Activated naive CD8-positive, alpha-beta T cell treated with anti-CD3 and anti-CD28 coated beads, Interleukin-2, amount 50 U/mL, for 16 hours (primary cell): ENCODE results near the gene TCL1A.

Experiments
- DNase-seq: peaks from one replicate; pipeline ENCODE4 v3.0.0-alpha.2; 2020; ENCODE audit warnings: low read depth, low spot score

Gene TCL1A

DNA sequence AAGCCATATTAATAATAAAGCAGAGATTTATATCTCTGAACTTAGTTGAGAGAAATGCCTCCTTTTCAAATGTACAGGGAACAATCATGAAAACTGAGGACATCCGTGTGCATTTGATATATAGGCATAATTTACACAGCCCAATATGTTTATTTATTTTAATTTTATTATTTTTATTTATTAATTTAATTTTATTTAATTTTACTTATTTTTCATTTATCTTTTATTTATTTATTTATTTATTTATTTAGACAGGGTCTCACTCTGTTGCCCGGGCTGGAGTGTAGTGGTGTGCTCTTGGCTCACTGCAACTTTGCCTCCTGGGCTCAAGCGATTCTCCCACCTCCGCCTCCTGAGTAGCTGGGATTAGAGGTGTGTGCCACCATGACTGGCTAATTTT is 8.4 kb downstream of the TCL1A start:
- DNase-seq: no peak

- no peak for DNase-seq
Observed at GRCh38 chr14:95703805-95704204, 10.1 kb downstream of the TCL1A start.

GRCh38 chr14:95703341-95703740 is 10.6 kb downstream of the TCL1A start:
- DNase-seq: no peak

- DNase-seq: no peak
Observed at GRCh38 chr14:95701846-95702221, 12.1 kb downstream of the TCL1A start.

DNA sequence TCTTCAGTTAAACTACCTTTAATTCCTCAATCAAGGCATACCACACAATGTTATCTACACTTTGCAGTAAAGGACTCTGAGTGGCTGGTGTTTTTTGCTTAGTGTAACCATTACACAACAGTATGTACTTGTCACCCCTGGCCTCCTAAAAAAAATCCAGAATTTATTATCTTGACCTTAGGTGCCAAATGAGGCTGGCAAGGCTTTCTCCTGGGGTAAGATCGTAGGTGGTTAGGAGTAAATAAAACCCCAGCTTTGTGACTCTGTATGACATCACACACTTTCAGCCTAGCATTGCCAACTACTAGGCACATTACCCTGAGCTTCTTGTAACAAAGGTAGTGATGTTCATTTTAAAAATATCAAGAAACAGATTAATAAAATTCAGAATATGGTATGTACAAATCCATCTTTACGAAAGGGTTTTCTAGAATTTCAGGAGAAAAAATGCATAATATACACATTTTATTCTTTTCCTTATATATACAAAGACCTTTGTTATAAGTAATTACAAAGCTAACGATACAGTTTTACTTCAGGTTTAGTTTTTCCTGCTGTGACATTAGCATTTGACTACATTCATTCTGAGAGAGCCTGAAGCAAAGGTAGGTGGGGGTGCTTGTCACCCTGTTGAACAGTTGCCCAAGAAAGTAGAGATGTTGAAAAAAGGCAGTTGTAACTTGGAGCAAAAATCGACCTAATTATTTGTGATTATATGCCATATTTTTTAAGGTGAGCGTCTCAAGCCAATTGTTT is 13.5 kb downstream of the TCL1A start:
- DNase-seq: no peak

DNA sequence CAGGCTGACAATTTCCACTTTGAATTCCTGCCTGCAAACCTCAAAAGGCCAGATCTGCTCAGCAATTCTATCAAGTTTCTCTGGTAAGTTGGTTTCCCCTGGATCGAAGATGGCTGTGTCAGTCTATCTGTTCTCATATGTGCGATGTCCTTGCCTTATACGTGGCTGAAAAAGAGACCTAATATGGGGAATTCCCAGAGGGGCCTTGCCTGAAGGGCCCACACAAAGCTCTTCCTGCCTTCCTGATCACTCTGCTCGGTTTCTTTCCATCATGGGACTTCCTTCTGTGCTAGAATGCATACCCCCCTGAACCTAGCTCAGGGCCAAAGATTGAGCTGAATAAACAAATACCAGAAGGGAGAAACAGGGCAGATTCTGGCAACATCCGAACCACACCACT is 14.5 kb downstream of the TCL1A start:
- DNase-seq: no peak

- DNase-seq: no peak
Observed at GRCh38 chr14:95698287-95698686, 15.6 kb downstream of the TCL1A start.

DNA sequence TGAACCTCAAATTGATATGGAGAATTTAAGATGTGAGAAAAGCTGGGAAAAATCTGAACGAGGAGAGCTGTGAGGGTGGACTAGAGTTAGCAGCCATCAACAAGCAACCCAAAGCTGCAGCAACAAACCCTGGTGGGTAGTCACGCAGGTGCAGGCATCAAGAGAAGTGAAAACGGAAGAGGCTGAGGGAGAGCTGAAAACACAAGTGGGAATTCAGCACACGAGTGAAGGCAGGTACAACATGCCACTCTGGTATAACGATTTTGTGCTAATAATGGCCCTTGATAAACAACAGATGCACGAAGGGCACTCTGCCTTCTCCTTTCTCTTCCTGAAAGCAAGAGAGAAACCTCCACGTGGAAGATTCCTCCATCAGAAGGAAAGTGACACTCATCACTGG is 16.2 kb downstream of the TCL1A start:
- DNase-seq: no peak

DNA sequence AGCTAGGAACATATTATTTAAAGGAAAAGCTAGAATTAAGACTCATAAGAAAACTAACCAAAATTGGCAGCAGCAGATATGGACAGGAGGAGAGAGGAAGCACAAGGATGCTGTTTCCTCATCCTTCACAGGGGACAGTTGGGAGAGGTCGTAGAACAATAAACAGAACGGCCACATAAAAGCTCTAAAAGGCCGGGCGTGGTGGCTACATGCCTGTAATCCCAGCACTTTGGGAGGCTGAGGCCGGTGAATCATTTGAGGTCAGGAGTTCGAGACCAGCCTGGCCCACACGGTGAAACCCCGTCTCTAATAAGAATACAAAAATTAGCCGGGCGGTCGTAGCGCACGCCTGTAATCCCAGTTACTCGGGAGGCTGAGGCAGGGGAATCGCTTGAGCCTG is 17.2 kb downstream of the TCL1A start:
- no peak for DNase-seq

- no peak for DNase-seq
Observed at GRCh38 chr14:95695913-95696312, 18.0 kb downstream of the TCL1A start.

GRCh38 chr14:95695051-95695450 is 18.9 kb downstream of the TCL1A start:
- no peak for DNase-seq

DNA sequence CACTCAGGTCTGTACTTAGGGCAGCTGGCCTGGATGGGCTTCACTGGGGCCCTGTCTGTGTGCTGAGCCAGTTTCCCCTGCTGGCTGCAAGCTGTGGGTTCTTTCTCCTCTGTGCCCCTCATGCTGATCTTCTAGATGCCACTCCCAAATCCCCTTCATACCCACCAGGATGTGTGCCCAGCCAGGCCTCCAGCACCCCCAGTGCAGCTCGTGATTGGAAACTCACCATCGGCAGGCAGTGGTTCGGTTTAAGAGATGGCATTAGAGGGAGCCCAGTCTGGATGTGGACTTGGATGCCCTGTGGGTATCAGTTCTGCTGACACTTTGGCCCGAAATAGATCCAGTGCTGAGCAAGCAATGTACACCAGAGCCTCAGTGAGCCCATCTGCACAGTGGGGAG is 21.8 kb downstream of the TCL1A start:
- DNase-seq: no peak

DNA sequence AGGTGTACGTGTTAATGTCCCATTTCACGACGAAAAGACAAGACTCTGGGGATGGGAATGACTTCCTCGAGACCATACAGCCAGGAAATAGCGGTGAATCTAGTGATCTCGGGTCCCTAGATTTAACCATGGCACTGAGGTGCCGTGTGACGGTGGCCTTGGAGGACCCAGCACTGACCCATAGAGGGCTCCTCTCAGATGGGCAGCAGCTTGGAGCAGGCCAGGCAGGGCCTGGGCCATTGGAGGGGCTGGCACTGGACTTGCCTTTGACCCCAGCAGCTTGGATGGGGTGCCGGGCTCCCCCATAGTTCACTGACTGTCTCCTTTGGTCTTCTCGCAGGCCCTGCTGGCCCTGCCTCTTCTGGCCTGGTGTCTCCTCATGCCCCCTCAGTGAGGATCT is 22.3 kb downstream of the TCL1A start:
- no peak for DNase-seq

DNA sequence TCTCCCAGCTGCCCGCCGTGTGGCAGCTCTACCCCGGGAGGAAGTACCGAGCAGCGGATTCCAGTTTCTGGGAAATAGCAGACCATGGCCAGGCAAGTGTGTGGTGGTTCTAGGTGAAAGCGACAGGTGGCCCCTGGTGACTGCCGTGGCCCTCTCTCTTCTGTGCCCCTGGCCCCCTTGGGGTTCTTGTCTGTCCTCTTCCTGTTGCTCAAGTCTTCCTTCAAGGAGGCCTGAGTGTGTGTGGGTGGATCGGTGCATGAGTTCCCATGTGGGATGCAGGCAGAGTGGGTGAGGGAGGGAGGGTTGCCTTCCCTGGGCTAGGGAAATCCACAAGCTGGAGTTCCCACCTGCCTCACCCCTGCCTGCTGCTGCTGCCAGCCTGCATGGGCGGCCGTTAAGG is 23.1 kb downstream of the TCL1A start:
- no peak for DNase-seq

GRCh38 chr14:95689441-95689840 is 24.5 kb downstream of the TCL1A start:
- DNase-seq: no peak

DNA sequence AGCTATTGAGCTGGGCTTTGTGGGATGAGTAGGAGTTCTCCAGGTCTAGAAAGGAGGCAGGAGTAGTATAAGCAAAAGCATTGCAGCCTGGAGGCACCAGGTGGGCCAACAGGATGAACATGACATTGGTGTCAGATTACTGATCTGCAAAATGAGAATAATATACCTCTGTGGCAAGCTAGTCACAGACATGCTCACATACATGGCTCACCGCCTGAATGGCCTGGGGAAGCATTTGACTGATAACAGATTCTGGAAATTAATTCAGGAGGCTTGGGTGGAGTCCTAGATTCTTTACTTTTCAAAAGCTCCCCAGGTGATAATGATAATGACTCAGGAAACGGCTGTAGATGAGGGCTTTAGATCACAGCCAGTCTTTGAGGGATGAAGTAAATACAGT is 27.0 kb downstream of the TCL1A start:
- DNase-seq: no peak

DNA sequence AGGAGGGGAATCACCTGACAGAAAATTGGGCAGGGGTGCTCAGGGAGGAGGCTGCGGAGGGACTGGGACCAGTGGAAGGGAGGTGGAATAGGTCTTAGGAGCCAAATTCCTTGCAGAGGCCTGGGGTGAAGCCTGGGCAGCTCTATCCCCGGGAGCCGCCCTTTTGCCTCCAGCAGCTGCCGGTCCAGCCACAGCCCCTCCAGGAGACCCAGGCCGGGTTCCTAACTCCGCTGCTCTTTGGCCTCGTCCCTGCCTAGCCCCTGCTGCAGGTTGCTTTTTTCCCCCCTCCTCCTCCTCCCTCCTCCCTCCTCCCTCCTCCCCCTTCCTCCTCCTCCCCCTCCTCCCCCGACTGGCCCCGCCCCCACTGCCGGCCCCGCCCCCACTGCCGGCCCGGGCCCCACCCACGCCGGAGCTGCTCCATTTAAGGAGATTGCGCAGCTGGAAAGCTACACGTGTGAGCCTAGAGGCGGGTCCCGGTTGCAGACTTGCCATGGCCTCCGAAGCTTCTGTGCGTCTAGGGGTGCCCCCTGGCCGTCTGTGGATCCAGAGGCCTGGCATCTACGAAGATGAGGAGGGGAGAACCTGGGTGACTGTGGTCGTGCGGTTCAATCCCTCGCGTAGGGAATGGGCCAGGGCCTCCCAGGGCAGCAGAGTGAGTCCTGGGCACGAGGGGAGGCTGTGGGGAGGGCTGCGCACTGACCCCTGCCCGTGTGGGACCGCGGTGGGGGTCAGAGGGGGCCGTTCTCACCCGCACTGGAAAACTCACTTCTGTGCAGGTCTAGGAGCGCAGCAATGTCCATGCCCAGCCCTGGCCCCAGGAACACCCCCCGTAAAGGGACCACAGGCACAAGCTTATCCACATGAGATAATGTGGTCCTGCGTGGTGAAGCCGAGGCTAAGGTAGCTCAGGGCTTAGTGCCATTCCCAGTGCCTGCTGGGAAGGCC is 27.7 kb downstream of the TCL1A start, which contains the start of gene TCL1B:
TSS of gene TCL1B (plus strand) at position 449 of the 945 bp plus-strand sequence. CDS start at position 491, 42 bp downstream.
- DNase-seq: no peak

GRCh38 chr14:95683793-95684192 is 30.1 kb downstream of the TCL1A start:
- no peak for DNase-seq

- DNase-seq: no peak
Observed at GRCh38 chr14:95681153-95681552, 32.8 kb downstream of the TCL1A start.

DNA sequence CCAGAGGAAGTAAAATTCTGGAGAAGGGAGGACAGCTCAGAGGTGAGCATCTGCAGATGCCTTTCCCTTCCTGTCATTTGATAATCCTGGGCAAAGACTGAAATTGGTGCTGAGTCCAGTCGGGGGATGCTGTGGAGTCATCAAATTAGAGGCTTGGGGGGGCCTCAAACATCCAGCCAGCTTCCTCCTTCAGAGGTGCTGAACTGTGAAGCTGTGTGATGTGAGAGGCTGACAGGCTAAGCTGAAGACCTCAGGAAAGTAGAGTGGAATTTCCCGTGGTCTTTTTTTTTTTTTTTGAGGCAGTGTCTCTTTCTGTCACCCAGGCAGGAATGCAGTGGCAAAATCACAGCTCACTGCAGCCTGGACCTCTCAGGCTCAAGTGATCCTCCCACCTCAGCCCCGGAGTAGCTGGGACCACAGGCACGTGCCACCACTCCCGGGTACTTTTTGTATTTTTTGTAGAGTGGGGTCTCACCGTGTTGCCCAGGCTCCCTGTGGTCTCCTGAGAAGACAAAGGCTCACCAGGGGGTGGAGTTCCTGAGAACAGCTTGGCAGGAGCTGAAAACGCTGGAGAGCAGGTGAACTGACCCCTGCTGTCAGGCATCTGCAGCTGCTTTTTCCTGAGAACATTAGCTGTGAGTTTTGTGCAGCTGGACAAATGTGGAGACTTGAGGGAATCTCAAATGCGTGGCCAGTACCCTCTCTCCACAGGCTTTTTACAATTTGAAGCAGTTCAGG is 33.8 kb downstream of the TCL1A start:
- no peak for DNase-seq

DNA sequence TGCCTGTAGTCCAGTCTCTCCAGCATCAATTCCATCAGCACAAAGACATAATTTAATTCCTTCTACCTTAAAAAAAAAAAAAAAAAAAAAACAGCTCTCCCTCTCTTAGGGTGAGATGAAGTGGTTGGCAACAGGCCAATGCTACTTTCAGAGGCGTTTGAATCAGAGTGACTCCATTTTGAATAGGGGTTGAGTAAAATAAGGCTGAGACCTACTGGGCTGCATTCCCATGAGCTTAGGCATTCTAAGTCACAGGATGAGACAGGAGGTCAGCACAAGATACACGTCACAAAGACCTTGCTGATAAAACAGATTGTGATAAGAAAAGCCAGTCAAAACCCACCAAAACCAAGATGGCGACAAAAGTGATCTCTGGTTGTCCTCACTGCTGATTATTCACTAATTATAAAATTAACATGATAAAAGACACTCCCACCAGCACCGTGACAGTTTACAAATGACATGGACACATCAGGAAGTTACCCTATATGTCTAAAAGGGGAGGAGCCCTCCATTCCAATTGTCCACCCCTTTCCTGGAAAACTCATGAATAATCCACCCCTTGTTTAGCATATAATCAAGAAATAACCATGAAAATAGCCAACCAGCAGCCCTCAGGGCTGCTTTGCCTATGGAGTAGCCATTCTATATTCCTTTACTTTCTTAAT is 34.6 kb downstream of the TCL1A start:
- DNase-seq: no peak
